ENCODE results near the gene CRELD1. TPM values are rescaled to one million over a fixed set of nuclear protein-coding genes. Genes with fewer than 3 reads are reported as not detected.

The CRELD1 gene
- total and polyA plus RNA-seq, 9 of the 15 experiments (the other 6 are each of a cell fraction or from before 2014, with no cell fraction given), result 3.3 to 25.8 (median 16.5) TPM

DNA sequence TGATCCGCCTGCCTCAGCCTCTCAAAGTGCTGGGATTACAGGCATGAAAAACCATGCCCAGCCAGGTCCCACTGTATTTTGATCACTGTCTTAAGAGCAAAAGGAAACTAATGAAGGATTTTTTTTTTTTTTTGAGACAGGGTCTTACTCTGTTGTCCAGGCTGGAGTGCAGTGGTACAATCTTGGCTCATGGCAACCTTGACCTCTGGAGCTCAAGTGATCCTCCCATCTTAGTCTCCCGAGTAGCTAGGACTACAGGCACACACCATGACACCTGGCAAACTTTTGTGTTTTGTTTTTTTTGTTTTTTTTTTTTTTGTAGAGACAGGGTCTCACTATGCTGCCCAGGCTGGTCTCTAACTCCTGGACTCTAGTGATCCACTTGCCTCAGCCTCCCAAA, 46.6 kb downstream of the CRELD1 start (continued):
- TF ChIP-seq ARID3A (IDR thresholded peaks at IDR 0.05; ENCODE audit: borderline replicate concordance, low read depth, low read length) (no peak), PHB (CRISPR knock-in tag; IDR thresholded peaks at IDR 0.05) (no peak), NBN (IDR thresholded peaks at IDR 0.05; ENCODE audit: low read depth) (no peak), CEBPG (CRISPR knock-in tag; IDR thresholded peaks at IDR 0.05) (no peak), CEBPG (tag; conservative IDR thresholded peaks at IDR 0.05 in 1 of 2, IDR thresholded peaks at IDR 0.05 in 1 of 2) (no peak; a peak in 1 of 4 replicates), POLR3G (IDR thresholded peaks at IDR 0.05; ENCODE audit: extremely low read depth, insufficient read length, insufficient replicate concordance) (no peak), POLR2A (conservative IDR thresholded peaks at IDR 0.05) (0 out of 2 replicates have a peak, but pooled peaks have one; percentile 19), ARID1B (IDR thresholded peaks at IDR 0.05) (no peak), GTF2F1 (IDR thresholded peaks at IDR 0.05; ENCODE audit: low read depth, low read length) (no peak), ZBTB1 (CRISPR knock-in tag; IDR thresholded peaks at IDR 0.05; ENCODE audit: borderline replicate concordance, low read depth) (no peak), BCOR (IDR thresholded peaks at IDR 0.05) (peak; percentile 55), ZFPM2 (CRISPR knock-in tag; IDR thresholded peaks at IDR 0.05) (no peak), NFE2L1 (tag; IDR thresholded peaks at IDR 0.05; ENCODE audit: borderline replicate concordance, low read depth) (no peak), ZNF121 (CRISPR knock-in tag; conservative IDR thresholded peaks at IDR 0.05) (peak; percentile 99), NR2C2 (CRISPR knock-in tag; IDR thresholded peaks at IDR 0.05) (no peak), NR2C2 (tag; IDR thresholded peaks at IDR 0.05) (peak; percentile 54; the same call in 1 of the 2 replicates), ZNF354B (CRISPR knock-in tag; IDR thresholded peaks at IDR 0.05) (no peak), ETS1 (conservative IDR thresholded peaks at IDR 0.05; ENCODE audit: control insufficient read depth, low read depth, low read length) (no peak), RFX7 (CRISPR knock-in tag; IDR thresholded peaks at IDR 0.05) (no peak), ZFP30 (CRISPR knock-in tag; IDR thresholded peaks at IDR 0.05; ENCODE audit: borderline replicate concordance) (no peak), ZSCAN29 (IDR thresholded peaks at IDR 0.05) (0 out of 2 replicates have a peak, but pooled peaks have one; percentile 17)
- TF ChIP-seq, protein P1, sequence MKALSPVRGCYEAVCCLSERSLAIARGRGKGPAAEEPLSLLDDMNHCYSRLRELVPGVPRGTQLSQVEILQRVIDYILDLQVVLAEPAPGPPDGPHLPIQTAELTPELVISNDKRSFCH (CRISPR knock-in tag; IDR thresholded peaks at IDR 0.05), result no peak
- TF ChIP-seq, protein P1 (tag; IDR thresholded peaks at IDR 0.05), result no peak
- TF ChIP-seq, protein P2, sequence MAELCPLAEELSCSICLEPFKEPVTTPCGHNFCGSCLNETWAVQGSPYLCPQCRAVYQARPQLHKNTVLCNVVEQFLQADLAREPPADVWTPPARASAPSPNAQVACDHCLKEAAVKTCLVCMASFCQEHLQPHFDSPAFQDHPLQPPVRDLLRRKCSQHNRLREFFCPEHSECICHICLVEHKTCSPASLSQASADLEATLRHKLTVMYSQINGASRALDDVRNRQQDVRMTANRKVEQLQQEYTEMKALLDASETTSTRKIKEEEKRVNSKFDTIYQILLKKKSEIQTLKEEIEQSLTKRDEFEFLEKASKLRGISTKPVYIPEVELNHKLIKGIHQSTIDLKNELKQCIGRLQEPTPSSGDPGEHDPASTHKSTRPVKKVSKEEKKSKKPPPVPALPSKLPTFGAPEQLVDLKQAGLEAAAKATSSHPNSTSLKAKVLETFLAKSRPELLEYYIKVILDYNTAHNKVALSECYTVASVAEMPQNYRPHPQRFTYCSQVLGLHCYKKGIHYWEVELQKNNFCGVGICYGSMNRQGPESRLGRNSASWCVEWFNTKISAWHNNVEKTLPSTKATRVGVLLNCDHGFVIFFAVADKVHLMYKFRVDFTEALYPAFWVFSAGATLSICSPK (IDR thresholded peaks at IDR 0.05; ENCODE audit: borderline replicate concordance), result 0 out of 2 replicates have a peak, but pooled peaks have one; percentile 17
